Measurements from ENCODE around the gene TLX2. TPM values are rescaled to one million over a fixed set of nuclear protein-coding genes. Genes with fewer than 3 reads are reported as not detected.
A peak's percentile ranks its signal among the peaks of the same experiment; 100 is the strongest.

Gene TLX2
- polyA plus RNA-seq, 3 donors from 2014 or later = not detected

GRCh38 chr2:74526649-74527230 is 12.5 kb downstream of the TLX2 start:
- H3K9me3 Mint-ChIP-seq = no peaks in the 10 kb centered on the region
- H3K4me1 Mint-ChIP-seq = peaks cover 34 to 39% of the 10 kb centered on the region in 2 donors
- peak overlapping the region in 3 of 6 donors; percentile 8 to 49 (median 28) for H3K27ac Mint-ChIP-seq
- peaks cover 12 to 19% (median 14%) of the 10 kb centered on the region in 3 donors for H3K36me3 Mint-ChIP-seq
- peak overlapping the region; percentile 10 to 40 (median 34) for H3K4me3 Mint-ChIP-seq
- peaks cover 9 to 26% (median 10%) of the 10 kb centered on the region in 3 donors for H3K27me3 Mint-ChIP-seq (ENCODE audit: low read depth in 3 of 3)
- no peak for DNase-seq

- Mint-ChIP-seq H3K4me3 (peak overlapping the region; percentile 93 to 97 (median 95)), H3K36me3 (peaks cover 12 to 24% (median 16%) of the 10 kb centered on the region in 3 donors), H3K27me3 (ENCODE audit: low read depth in 3 of 3) (peaks cover 9 to 26% (median 10%) of the 10 kb centered on the region in 3 donors), H3K9me3 (no peaks in the 10 kb centered on the region), H3K27ac (peak overlapping the region; percentile 61 to 96 (median 94)), H3K4me1 (peaks cover 41 to 43% of the 10 kb centered on the region in 2 donors)
- DNase-seq = no peak
These were observed 13.5 kb downstream of the TLX2 start for GRCh38 chr2:74527741-74528140.

GRCh38 chr2:74528600-74529356 is 14.5 kb downstream of the TLX2 start:
- Mint-ChIP-seq H3K36me3 (peaks cover 12 to 24% (median 16%) of the 10 kb centered on the region in 3 donors), H3K9me3 (no peaks in the 10 kb centered on the region), H3K27ac (peak overlapping the region; percentile 93 to 99 (median 96)), H3K4me3 (peak overlapping the region; percentile 93 to 97 (median 95)), H3K4me1 (peaks cover 41 to 43% of the 10 kb centered on the region in 2 donors), H3K27me3 (ENCODE audit: low read depth in 3 of 3) (peaks cover 9 to 23% (median 10%) of the 10 kb centered on the region in 3 donors)
- no peak for DNase-seq

GRCh38 chr2:74529357-74530238 is 15.3 kb downstream of the TLX2 start, which contains the start of the genes AUP1 and HTRA2:
AUP1 (minus strand) TSS chr2:74529706; CDS start chr2:74529629, 77 bp downstream.
HTRA2 (plus strand) TSS chr2:74529933; CDS start chr2:74530007, 74 bp downstream.
- H3K27me3 Mint-ChIP-seq (ENCODE audit: low read depth in 3 of 3) = peaks cover 9 to 22% (median 10%) of the 10 kb centered on the region in 3 donors
- H3K4me1 Mint-ChIP-seq = peaks cover 41 to 43% of the 10 kb centered on the region in 2 donors
- peak within 1 kb of the TSS; percentile 93 to 99 (median 96) for H3K27ac Mint-ChIP-seq
- peak within 1 kb of the TSS; percentile 93 to 97 (median 95) for H3K4me3 Mint-ChIP-seq
- peak; percentile 92 to 93 (median 92) for DNase-seq
- peaks cover 12 to 27% (median 16%) of the 10 kb centered on the region in 3 donors for H3K36me3 Mint-ChIP-seq
- H3K9me3 Mint-ChIP-seq = no peaks in the 10 kb centered on the region

GRCh38 chr2:74530239-74531187 is 16.3 kb downstream of the TLX2 start:
- Mint-ChIP-seq H3K36me3 (peaks cover 12 to 27% (median 16%) of the 10 kb centered on the region in 3 donors), H3K27ac (peak overlapping the region; percentile 93 to 99 (median 96)), H3K9me3 (no peaks in the 10 kb centered on the region), H3K27me3 (ENCODE audit: low read depth in 3 of 3) (peaks cover 9 to 22% (median 10%) of the 10 kb centered on the region in 3 donors), H3K4me1 (peaks cover 41 to 43% of the 10 kb centered on the region in 2 donors), H3K4me3 (peak overlapping the region; percentile 93 to 97 (median 95))
- DNase-seq = peak; percentile 83 to 84 (median 84)

GRCh38 chr2:74531666-74532065 is 17.4 kb downstream of the TLX2 start:
- Mint-ChIP-seq H3K9me3 (no peaks in the 10 kb centered on the region), H3K4me3 (peak overlapping the region in 3 of 5 donors; percentile 13 to 97 (median 55)), H3K36me3 (peaks cover 6 to 20% (median 8%) of the 10 kb centered on the region in 3 donors), H3K27me3 (ENCODE audit: low read depth in 3 of 3) (peaks cover 9 to 22% (median 10%) of the 10 kb centered on the region in 3 donors), H3K4me1 (peaks cover 41% of the 10 kb centered on the region in 2 donors), H3K27ac (peak overlapping the region; percentile 93 to 99 (median 96))
- no peak for DNase-seq

- Mint-ChIP-seq H3K27me3 (ENCODE audit: low read depth in 3 of 3) (peaks cover 10 to 22% (median 13%) of the 10 kb centered on the region in 3 donors), H3K27ac (peak overlapping the region; percentile 52 to 99 (median 95)), H3K4me3 (peak overlapping the region in 4 of 5 donors; percentile 11 to 57 (median 42)), H3K4me1 (peaks cover 39 to 41% of the 10 kb centered on the region in 2 donors), H3K9me3 (no peaks in the 10 kb centered on the region), H3K36me3 (peaks cover under 1 to 16% (median 5%) of the 10 kb centered on the region in 3 donors)
- peak; percentile 39 to 41 (median 39) for DNase-seq
These were observed 18.0 kb downstream of the TLX2 start for GRCh38 chr2:74532222-74532621.

GRCh38 chr2:74533464-74533863 is 19.2 kb downstream of the TLX2 start:
- no peak for DNase-seq
- Mint-ChIP-seq H3K27me3 (ENCODE audit: low read depth in 3 of 3) (peaks cover 10 to 22% (median 14%) of the 10 kb centered on the region in 3 donors), H3K9me3 (no peaks in the 10 kb centered on the region), H3K27ac (peak overlapping the region in 1 of 6 donors; percentile 34), H3K36me3 (peaks cover 0 to 8% (median 5%) of the 10 kb centered on the region in 3 donors), H3K4me3 (no peak overlapping the region), H3K4me1 (peaks cover 29 to 30% of the 10 kb centered on the region in 2 donors)

- peaks cover 0 to 8% (median 5%) of the 10 kb centered on the region in 3 donors for H3K36me3 Mint-ChIP-seq
- H3K4me3 Mint-ChIP-seq = no peak overlapping the region
- H3K4me1 Mint-ChIP-seq = peaks cover 19 to 22% of the 10 kb centered on the region in 2 donors
- no peak for DNase-seq
- H3K27me3 Mint-ChIP-seq (ENCODE audit: low read depth in 3 of 3) = peaks cover 9 to 22% (median 12%) of the 10 kb centered on the region in 3 donors
- H3K27ac Mint-ChIP-seq = peak overlapping the region in 1 of 6 donors; percentile 22
- no peaks in the 10 kb centered on the region for H3K9me3 Mint-ChIP-seq
These were observed 20.2 kb downstream of the TLX2 start for GRCh38 chr2:74534411-74534810.

GRCh38 chr2:74535440-74535965 is 21.3 kb downstream of the TLX2 start:
- H3K36me3 Mint-ChIP-seq = peaks cover 0 to 8% (median 5%) of the 10 kb centered on the region in 3 donors
- peaks cover 16 to 19% of the 10 kb centered on the region in 2 donors for H3K4me1 Mint-ChIP-seq
- no peak for DNase-seq
- no peaks in the 10 kb centered on the region for H3K9me3 Mint-ChIP-seq
- H3K4me3 Mint-ChIP-seq = no peak overlapping the region
- H3K27ac Mint-ChIP-seq = no peak overlapping the region
- H3K27me3 Mint-ChIP-seq (ENCODE audit: low read depth in 3 of 3) = peaks cover 5 to 17% (median 10%) of the 10 kb centered on the region in 3 donors

- Mint-ChIP-seq H3K36me3 (peaks cover 0 to 8% (median 5%) of the 10 kb centered on the region in 3 donors), H3K4me1 (peaks cover 8 to 11% of the 10 kb centered on the region in 2 donors), H3K4me3 (no peak overlapping the region), H3K27ac (no peak overlapping the region), H3K9me3 (no peaks in the 10 kb centered on the region), H3K27me3 (ENCODE audit: low read depth in 3 of 3) (peaks cover 0 to 12% (median 10%) of the 10 kb centered on the region in 3 donors)
- DNase-seq = no peak
These were observed 22.1 kb downstream of the TLX2 start for GRCh38 chr2:74536166-74536950.
